ENCODE results near the gene GPS2. TPM values are rescaled to one million over a fixed set of nuclear protein-coding genes. Genes with fewer than 3 reads are reported as not detected.

GPS2 gene
- total RNA-seq, 1 donor from 2014 or later = 42.1 TPM

DNA sequence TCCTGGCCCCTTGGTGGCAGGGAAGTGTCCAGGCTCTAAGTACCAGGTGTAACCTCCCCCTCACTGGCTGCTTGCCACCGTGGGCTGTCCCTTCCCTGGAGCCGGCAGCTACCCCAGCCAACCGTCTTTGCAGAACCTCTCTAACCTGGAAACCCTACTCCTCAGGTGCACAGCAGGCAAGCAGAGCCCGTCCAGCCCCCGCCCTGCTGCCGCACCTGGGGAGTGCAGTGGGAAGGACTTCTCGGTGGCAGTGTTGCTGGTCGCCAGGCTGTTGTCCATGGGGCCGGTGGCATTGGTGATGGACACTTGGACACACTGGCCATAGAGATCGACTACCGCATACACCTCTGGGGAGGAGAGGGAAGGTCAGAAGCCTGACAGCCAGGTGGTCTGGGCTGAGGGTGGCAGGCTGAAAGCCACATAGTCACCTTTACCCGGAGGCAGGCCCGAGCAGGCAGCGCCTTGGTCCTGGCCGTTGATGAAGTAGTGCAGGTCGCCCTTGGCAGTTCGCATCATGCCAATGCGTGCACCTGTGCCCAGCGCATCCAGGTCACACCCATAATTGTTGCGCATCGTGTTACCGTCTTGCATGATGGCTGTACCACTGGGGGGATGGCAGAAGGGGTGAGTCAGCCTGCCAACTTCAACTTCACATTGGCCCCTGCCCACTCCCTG, 7.5 kb upstream of the GPS2 start:
- TF ChIP-seq, protein P1, sequence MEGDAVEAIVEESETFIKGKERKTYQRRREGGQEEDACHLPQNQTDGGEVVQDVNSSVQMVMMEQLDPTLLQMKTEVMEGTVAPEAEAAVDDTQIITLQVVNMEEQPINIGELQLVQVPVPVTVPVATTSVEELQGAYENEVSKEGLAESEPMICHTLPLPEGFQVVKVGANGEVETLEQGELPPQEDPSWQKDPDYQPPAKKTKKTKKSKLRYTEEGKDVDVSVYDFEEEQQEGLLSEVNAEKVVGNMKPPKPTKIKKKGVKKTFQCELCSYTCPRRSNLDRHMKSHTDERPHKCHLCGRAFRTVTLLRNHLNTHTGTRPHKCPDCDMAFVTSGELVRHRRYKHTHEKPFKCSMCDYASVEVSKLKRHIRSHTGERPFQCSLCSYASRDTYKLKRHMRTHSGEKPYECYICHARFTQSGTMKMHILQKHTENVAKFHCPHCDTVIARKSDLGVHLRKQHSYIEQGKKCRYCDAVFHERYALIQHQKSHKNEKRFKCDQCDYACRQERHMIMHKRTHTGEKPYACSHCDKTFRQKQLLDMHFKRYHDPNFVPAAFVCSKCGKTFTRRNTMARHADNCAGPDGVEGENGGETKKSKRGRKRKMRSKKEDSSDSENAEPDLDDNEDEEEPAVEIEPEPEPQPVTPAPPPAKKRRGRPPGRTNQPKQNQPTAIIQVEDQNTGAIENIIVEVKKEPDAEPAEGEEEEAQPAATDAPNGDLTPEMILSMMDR (IDR thresholded peaks at IDR 0.05; ENCODE audit: unreplicated experiment) = no peak
- no peaks in the 10 kb centered on the region for H3K4me1 Mint-ChIP-seq
- H3K27ac Mint-ChIP-seq = no peak overlapping the region
- no peak for DNase-seq (ENCODE audit: low spot score in 2 of 2, unreplicated experiment in 2 of 2)
- H3K9me3 Mint-ChIP-seq = no peaks in the 10 kb centered on the region
- H3K4me3 Mint-ChIP-seq = no peak overlapping the region
- peaks cover 27% of the 10 kb centered on the region for H3K36me3 Mint-ChIP-seq
- H3K27me3 Mint-ChIP-seq (ENCODE audit: low read depth) = no peaks in the 10 kb centered on the region

DNA sequence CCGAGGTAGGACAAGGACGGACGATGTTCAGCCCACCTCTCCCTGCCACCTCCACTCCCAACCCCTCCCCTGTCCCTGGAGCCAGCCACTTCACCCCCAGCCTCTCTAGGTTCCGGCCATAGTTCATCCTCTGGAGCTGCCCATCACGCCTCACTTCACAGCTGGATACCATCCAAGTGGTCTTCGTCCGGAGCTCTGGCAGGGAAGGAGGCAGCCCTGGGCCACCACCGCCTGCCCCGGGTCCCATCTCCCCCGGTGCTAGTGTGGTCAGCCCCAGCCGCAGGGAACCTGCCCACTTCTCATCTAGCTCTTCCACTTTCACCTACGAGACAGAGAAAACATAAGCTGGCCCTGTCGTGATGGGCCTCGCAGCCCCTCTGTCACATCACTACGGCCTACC, 6.3 kb upstream of the GPS2 start:
- Mint-ChIP-seq H3K4me3 (no peak overlapping the region), H3K4me1 (peaks cover under 1% of the 10 kb centered on the region), H3K9me3 (no peaks in the 10 kb centered on the region), H3K36me3 (peaks cover 28% of the 10 kb centered on the region), H3K27me3 (ENCODE audit: low read depth) (no peaks in the 10 kb centered on the region), H3K27ac (no peak overlapping the region)
- TF ChIP-seq, protein P1 (IDR thresholded peaks at IDR 0.05; ENCODE audit: unreplicated experiment) = no peak
- DNase-seq (ENCODE audit: low spot score in 2 of 2, unreplicated experiment in 2 of 2) = no peak

DNA sequence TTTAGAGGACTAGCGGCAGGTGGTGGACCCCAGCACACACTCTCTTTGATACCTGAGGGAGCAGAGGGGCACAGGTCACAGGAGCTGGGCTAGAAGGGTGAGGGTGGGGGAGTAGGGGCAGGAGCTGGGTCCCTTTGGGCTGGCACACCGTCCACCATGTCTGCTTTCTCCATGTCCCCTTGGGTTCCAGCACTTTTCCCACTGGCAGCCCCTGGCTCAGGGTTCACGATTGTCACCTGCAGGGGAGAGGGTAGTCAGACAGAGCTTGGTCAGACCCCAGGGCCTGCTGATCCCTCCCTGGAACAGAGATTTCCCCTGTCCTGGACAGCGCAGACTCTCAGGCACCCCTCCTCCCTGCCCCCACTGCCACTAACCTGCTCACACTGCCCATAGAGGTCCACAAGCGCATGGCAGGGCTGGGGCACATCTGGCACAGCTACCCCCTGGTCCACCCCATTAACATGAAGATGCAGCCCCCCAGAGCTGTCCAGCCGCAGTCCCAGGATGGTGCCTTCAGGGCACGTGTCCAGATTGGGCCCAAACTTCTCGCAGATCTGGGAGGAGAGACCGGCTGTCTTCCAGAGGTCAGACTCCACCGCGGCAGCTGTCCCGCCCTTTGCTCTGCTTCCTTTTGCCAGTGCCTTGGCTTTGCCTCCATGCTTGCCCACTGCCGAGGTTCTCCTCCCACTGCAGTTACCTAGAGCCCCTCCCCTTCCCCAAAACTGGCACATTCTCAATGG, 3.1 kb upstream of the GPS2 start:
- Mint-ChIP-seq H3K36me3 (peaks cover 24% of the 10 kb centered on the region), H3K9me3 (no peaks in the 10 kb centered on the region), H3K27me3 (ENCODE audit: low read depth) (no peaks in the 10 kb centered on the region), H3K4me1 (peaks cover 10% of the 10 kb centered on the region), H3K4me3 (no peak overlapping the region), H3K27ac (no peak overlapping the region)
- DNase-seq (ENCODE audit: low spot score in 2 of 2, unreplicated experiment in 2 of 2) = no peak
- TF ChIP-seq, protein P1 (IDR thresholded peaks at IDR 0.05; ENCODE audit: unreplicated experiment) = no peak

DNA sequence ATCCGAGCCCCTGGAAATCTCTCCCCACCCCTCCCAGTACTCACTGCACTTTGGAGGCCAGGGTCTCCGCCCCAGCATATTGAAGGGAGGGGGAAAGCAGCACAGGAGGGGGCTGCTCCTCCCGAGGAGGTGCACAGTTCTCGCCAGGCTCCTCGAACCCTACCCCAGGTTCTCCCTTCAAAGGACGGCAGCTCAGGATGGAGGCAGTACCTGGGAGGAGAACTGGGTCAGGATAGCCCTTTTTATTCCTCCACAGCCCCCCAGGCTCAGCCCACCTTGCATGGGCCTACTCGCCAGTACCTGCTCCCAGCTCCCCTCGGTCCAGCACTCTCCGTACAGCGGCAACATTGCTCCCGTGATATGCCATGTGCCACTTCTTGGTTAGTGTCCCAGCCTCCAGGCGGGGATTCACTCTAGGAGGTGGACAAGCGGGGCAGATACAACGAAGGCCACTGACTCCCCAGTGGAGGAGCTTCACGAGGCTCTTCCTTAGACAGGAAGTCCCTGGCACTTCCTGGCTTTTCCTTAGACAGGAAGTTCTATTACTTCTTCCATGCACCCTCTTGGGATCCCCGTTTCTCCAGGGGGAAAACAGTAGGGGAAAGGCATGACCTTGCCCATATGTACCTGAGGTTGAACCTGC, 2.1 kb upstream of the GPS2 start:
- H3K4me1 Mint-ChIP-seq = peaks cover 10% of the 10 kb centered on the region
- H3K27ac Mint-ChIP-seq = peak overlapping the region; percentile 64
- DNase-seq (ENCODE audit: low spot score in 2 of 2, unreplicated experiment in 2 of 2) = no peak
- H3K4me3 Mint-ChIP-seq = peak overlapping the region; percentile 53
- TF ChIP-seq, protein P1 (IDR thresholded peaks at IDR 0.05; ENCODE audit: unreplicated experiment) = no peak
- H3K9me3 Mint-ChIP-seq = no peaks in the 10 kb centered on the region
- H3K27me3 Mint-ChIP-seq (ENCODE audit: low read depth) = no peaks in the 10 kb centered on the region
- H3K36me3 Mint-ChIP-seq = peaks cover 33% of the 10 kb centered on the region

DNA sequence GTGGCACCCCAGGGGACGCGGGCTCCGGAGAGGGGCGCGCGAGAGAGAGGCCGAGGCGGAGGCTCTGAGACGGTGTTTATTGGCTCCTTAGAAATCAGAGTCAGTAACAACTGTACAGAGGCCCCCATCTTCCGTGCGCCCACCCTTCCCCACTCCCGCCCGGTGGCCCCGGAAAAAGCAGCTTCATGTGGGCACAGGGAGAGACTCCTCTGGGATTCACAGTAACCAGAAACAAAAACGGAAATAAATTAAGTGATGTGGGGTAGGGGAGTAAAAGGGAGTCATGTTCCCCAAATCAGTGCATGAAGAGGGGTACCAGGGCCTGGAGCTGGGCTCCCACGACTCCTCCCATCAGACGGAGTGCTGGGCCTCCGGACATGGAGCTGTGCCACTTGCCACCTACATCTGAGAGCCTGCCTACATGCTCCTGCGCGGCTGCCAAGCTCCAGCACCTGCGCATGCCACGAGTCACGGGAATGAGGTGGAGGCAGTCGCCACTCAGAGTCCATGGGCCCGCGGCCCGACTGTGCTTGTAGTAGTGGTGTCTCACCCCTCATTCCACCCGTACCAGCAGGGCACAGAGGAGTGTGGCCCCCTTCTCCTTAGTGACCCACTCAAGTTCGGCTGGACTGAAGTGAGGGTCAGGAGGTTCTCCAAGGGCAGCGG, 543 bp upstream of the GPS2 start:
- TF ChIP-seq, protein P1 (IDR thresholded peaks at IDR 0.05; ENCODE audit: unreplicated experiment) = no peak
- DNase-seq (ENCODE audit: low spot score in 2 of 2, unreplicated experiment in 2 of 2) = no peak
- peak overlapping the region; percentile 94 for H3K27ac Mint-ChIP-seq
- H3K27me3 Mint-ChIP-seq (ENCODE audit: low read depth) = no peaks in the 10 kb centered on the region
- peaks cover 31% of the 10 kb centered on the region for H3K36me3 Mint-ChIP-seq
- peaks cover 12% of the 10 kb centered on the region for H3K4me1 Mint-ChIP-seq
- no peaks in the 10 kb centered on the region for H3K9me3 Mint-ChIP-seq
- H3K4me3 Mint-ChIP-seq = peak overlapping the region; percentile 82

All from mesothelial cell of epicardium (in vitro differentiated cells).